OCI-M2 (cell line): Measurements from ENCODE around the gene KIAA1755.

Source experiments
- DNase-seq: peaks from one replicate; lab custom pipeline; 2025; ENCODE audit not compliant: unreplicated experiment; lab: John Stamatoyannopoulos, UW

Gene KIAA1755, protein sequence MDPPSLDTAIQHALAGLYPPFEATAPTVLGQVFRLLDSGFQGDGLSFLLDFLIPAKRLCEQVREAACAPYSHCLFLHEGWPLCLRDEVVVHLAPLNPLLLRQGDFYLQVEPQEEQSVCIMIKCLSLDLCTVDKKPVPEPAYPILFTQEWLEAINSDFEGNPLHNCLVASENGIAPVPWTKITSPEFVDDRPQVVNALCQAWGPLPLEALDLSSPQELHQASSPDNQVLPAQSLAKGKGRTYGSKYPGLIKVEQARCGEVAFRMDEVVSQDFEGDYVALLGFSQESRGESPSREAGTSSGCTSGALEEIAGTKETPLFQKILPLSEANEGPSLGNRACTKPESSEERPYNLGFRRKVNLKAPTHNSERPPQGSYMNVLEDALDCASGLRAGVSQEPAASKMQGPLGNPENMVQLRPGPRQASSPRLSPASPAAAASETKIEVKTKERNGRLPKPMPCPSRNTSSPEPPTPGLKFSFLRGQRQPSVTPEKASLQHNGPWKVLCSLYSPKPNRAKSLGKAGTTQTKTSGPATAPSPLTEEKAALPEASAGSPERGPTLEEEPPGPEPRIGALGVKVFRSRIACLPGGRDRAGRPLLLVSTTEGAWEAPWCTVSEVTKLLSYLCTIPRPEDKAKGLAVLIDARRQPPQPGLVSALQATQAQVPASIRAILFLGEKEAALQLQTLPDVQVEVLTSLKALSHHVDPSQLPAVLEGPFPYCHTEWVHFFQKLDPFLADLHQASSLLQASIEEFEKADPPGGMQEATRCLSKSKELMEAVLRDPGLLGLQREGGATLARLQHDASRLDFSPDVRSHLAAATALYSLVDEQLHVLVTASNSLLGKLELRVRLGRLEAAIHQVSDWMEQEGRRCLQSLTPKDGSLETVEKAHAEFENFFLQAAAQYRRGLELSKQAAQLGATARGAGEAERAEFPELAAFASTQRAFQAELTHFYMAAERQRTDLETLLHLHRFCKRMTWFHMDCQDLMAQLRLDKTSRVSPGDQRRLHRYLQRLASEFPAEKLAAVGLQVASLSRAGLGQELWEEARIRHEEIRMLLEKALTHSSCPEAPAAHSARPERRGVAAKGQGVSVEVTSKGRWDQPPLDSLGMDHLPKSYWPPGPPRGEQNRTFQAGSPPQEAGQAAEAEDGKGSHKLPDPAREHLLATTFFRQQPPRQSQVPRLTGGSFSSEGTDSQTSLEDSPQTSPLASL

DNA sequence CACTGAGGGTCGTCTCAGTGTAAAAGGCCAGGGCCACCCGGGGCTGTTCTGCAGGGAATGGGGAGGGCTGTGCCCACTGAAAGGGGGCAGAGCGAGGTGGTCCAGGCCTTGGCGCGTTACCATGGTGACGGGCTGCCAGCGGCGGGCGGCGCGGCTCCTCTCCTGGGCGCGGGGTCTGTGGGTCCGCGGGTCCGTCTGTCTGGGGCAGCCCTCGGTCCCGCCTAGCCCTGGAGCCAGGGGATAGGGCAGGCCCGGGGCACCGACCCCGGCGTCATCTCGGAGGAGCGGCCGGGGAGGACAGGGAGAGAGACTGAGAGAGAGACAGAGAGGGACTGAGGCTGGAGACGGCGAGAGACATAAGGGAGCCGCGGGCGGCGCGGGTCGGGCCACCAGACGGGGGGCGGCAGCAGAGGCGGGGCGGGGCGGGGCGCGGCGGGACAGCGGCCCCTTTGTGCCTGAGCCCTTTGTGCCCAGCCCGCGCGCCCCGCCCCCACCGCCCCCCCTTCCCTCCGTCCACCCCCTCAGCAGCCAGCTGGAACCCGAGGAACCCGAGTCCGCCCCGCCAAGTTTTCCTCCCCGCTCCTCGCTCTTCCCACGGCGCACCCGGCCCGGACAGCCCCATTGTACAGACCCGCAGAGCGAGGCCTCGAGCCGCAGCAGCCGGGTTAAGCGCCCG is at the start of gene KIAA1755:
Gene KIAA1755 (minus strand): TSS at position 358 of the 676 bp plus-strand sequence. CDS start 235 bp downstream, at position 123.
- DNase-seq = no peak

DNA sequence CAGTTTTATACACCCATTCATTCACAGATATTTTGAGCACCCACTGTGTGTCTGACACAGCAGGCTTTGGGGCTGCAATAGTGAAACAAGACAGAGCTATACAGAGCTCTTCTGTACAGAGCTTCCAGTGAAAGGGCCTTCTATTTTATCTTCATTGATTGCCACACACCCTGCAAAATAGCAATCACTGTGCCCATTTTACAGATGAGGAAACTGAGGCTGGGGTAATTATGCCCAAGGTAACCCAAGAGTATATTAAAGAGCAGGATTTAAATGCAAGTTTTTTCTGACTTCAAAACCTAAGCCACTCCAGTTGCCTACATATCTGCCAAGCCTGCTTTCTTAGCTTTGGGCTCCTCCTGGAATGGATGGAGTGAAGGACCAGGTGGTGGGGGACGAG is 47.9 kb upstream of the KIAA1755 start:
- DNase-seq = no peak

DNA sequence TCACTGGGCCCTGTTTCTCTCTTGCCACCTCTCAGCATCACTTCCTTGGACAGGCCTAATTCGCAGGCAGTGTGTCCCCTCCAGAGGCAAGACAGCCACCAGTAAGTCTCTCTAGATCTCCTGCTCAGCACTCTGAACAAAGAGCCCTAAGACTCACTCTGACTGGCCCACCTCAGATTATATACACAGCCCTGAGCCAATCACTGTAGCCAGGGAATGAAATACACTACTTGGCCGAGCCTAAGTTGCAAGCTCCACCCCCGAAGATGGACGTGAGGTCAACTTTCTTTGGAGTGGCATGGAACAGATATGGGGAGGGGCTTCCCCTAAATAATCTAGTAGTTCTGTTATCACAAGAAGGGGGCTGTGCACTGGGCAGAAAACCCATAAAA is 47.5 kb upstream of the KIAA1755 start:
- no peak for DNase-seq

DNA sequence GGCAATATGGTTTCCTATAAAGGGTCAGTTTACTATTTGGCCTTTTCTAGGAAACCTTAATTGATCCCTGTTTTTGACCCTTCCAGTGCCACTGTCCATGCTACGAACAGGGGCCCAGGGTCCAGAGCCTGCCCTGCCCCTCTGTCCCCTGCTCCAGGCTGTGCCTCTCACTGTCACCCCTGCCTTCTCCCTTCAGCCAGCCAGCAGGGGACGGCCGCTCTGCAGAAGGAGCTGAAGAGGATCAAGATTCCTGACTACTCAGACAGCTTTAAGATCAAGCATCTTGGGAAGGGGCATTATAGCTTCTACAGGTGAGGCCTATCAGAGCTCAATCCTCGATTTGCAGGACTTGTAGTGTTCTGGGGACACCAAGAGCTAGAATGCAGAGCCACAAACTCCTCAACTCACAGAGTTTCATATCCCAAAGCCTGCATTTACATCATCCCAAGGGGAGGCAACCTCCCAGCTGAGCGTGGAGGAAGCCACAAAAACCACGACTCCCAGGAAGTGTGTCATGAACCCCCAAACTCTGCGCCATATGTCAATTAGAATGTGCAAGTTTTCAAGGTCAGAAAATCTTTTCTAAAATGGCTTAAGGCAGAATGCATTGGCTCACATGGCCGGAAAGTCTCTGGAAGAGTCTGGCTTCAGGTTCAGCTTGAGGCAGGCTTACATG is 47.0 kb upstream of the KIAA1755 start:
- DNase-seq = no peak

DNA sequence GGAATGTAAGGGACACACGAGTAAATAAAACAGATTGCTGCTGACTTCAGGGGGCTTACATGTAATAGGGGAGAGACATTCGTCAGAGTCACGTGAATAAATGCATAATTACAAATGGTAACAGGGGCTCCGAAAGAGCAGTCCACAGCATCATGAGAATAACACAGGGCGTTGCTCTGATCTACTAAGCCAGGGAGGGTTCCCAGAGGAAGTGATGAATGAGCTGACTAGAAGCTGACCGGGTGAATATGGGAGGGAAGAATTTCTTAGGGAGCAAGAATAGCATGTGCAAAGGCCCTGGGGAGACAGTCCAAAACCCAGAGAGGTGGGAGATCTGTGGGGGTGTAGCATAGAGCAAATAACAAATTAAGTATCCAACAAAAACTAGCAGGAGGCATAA is 45.8 kb upstream of the KIAA1755 start:
- DNase-seq = no peak

DNA sequence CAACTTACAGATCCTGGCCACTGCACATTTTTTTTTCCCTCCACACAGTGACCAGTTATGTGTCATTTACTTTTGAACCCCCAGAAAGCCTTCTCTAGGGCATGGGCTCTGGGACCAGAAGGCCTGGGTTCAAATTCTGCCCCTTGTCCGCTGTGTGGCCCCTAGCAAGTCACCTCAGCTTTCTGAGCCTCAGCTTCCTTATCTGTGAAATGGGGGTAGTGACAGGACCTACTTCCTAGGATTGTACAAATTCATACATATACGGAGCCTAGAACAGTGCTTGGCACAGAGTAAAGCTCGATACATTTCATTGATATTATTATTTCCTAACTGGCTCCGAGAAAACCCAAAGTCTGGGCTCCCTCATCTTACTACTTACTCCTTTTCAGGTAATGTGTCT is 45.0 kb upstream of the KIAA1755 start:
- no peak for DNase-seq

DNA sequence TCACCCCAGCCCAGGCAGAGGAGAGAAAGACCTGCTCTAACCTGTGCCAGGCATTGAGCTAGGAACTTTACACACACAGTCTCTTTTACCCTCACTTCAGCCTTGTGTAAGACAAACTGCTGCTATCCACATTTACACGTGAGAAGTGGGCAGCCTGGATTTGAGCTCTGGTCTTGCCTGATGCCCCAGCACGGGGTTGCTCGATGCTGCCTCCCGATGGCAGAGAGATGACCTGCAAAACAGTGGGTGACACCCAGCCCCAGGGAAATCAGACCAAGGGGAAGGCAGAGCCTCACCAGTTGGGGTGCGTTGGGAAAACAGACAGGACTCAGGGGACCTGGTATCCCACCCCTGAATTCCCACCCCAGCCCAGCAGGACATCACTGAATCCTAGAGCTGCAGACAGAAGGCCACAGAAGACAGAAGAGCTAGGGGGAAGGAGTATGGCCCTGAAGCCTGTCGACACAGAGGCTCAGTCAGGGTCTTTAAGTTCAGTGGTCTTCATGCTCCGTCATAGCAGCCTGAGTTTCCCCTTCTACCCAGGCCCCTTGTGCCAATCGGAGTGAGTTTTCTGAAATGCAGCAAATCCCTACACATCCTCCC is 44.4 kb upstream of the KIAA1755 start:
- DNase-seq = no peak

DNA sequence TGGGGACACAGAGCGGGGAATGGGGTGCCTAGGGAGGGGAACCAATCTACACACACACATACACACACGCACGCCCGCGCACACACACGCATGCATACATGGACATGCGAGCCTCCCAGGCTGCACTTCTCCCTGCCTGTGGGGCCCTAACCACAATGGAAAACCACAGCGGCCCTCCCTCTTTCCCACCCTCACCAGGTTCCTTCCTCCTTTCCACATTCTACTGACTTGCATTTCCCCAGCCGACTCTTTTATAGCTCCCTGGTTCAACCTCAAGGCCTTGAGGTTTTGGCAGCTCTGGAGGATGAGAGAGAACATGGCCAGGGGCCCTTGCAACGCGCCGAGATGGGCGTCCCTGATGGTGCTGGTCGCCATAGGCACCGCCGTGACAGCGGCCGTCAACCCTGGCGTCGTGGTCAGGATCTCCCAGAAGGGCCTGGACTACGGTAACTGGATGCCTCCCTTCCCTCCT is 43.4 kb upstream of the KIAA1755 start, which contains the start of gene BPI:
Gene BPI (plus strand): TSS at position 249 of the 472 bp plus-strand sequence. CDS start 68 bp downstream, at position 317.
- DNase-seq = no peak

DNA sequence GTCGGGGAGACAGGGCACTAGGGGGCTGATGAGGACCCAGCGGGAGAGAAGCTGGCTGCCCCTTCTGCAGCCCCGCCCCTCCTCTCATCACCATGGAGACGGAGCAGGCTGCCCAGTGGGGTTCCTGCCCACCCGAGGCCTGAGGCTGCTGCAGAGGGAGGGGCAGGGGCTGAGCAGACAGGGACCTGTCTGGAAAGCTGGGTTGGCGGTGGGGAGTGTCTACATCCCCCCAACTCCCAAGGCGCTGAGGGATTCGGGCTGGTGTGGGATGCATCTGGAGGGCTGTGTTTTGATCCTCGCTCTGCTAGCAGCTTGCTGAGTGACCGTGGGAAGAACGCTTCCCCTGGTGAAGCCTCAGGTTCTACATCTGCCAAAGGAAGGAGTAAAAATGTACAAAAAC is 42.3 kb upstream of the KIAA1755 start:
- DNase-seq = no peak

DNA sequence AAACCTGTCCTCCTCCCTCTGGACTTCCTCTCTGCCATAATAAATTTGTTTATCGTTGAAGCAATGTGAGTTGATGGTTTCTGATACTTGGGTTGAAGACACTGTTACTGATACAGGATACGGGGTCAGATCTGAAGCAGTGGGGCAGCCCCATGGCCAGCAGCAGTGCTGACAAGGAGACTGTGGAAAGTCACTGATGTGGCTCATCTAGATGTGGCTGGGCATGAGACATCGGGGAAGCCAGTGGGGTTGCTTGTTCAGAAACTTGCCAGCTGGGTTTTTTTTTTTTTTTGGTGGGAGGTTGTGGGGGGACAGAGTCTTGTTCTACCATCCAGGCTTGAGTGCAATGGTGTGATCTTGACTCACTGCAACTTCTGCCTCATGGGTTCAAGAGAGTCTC is 40.8 kb upstream of the KIAA1755 start:
- DNase-seq = no peak

DNA sequence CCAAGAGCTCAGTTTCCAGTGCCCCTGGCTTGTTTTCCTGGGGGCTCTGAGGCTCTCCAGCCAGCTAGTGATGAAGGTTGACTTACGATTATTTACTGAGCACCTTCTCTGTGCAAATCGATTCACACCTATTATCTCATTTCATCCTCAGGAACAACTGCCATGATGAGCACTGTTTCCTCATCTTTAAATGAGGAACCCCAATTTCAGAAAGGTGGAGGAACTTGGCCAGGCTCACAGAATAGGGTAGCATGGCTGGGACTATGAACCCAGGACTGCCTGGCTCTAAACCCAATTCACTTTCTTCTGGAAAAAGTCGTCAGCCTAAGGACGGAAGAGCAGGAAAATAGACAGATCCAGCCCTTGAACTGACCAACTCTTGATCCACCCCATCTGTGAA is 39.9 kb upstream of the KIAA1755 start:
- DNase-seq = no peak

DNA sequence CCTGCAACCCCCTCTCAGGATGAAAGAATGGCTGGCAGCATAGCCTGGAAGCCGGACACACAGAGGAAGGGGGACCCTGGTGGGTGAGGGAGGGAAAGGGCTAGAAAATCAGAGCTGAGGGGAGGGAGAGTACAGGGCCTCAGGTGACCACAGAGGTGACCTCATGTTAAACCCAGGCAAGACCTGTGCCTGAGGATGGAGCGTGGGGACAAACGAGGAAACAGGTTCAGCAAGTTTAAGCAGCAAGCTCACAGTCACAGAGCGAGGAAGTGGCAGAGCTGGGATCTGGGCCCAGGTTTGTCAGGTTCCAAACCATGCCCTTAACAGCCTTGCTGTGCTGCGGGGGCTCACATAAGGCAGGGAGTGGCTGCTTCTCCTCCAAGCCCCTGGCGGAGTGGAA is 39.4 kb upstream of the KIAA1755 start:
- no peak for DNase-seq

DNA sequence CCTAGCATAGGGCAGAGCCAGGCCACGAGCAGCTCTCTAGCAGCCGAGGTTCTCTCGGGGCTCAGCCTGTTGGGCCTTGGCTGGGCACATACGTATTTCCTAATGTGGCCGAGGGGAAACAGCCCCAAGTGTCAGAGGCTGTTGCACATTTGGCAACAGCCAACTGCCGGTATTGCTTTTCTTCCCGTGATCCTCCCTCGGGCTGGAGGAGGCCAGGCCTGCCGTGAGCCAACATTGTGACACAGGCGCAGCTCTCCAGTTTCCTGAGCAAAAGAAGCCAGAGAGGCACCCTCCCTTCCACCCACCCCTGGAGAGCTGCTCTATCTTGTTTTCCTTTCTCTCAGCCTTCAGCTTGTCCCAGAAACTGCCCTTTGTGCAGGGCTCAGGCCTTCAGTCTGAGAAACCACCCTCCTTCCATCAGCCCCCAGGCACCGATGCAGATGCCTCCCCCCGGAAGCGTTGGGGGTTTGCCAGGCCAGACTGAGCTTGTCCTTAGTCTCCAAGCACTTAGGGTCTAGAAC is 38.3 kb upstream of the KIAA1755 start:
- no peak for DNase-seq

DNA sequence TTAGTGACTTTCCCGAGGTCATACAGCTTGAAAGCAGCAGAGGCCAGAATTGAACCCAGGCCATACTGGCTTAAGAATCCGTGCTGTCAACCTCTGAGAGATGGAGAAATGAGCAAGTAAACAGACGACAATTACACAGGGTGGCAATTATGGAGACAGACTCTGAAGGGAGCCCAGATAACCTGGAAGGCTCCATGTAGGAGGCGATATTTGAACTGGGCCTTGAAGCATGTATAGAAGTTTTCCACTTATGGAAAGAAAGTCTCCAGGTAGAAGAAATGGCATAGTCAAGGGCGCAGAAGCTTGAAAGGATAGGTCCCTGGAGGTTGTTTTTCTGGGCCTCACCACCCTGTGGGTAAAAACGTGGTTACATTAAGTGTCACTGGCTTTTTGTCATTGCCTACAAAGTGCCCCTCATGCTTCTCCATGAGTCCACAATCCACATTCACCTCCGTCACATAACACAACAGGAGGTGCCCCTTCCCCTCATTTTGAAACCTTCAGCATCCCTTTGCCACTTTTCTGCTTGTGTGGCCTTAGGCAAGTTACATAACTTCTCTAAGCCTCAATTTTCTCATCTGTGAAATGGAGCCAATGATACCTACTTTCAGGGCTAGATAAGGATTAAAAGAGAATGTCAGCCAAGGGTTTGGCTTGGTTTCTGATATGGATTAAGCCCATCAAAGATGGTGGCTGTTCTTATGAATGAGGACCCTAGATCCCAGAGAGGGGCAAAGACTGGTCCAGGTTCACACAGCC is 37.6 kb upstream of the KIAA1755 start:
- DNase-seq = no peak

DNA sequence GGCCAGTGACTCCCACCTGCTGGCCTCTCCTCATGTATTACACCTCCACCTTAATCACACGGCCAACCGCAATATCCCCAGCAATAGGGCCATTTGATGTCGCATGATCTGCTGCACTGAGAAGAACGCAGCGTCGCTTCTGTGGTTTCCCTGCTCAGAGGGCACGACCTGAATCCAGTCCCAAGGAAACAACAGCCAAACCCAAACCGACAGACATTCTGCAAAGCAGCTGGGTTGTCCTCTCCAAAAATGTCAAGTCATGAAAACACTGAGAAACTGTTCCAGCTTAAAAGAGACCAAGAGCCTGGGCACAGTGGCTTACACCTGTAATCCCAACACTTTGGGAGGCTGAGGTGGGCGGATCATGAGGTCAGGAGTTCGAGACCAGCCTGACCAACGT is 35.9 kb upstream of the KIAA1755 start:
- no peak for DNase-seq

DNA sequence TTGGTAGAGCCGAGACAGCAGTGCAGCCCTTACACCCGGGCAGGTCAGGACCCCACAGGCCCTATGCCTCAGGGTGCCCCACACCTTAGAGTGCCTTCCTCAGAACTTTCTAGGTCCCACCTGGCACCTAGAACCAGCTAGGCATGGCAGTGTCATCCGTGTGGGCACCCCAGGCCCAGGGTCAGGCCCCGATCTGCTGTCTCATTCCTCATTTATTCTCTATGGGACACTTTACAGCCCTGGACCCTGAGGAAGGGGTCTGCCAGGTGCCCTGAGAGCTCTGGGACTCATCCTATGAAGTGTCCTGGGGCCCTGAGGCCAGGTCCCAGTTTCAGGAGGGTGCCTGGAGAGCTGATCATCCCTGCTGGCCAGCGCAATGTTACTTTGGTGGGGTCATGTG is 35.3 kb upstream of the KIAA1755 start:
- no peak for DNase-seq

DNA sequence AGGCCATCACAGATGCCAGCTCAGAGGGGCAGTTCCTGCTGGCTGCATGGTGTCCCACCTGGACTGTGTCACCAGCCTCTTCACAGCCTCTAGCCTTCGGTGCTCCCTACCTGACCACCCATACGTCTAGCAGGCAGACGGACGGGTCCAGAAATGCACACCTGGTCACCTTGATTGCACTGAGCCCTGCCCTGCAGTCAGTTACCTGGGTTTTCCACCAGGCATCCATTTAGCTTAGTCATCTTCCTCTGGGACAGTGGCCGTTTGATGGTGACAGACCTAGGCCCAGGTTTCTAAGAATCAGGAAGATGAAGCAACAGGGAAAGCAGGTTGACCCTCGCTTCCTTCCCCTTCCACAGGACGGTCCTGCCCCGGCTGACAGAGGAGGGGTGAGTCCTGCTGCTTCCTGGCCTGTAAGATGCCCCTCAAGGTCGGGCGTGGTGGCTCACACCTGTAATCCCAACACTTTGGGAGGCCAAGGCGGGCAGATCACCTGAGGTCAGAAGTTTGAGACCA is 33.6 kb upstream of the KIAA1755 start:
- no peak for DNase-seq

DNA sequence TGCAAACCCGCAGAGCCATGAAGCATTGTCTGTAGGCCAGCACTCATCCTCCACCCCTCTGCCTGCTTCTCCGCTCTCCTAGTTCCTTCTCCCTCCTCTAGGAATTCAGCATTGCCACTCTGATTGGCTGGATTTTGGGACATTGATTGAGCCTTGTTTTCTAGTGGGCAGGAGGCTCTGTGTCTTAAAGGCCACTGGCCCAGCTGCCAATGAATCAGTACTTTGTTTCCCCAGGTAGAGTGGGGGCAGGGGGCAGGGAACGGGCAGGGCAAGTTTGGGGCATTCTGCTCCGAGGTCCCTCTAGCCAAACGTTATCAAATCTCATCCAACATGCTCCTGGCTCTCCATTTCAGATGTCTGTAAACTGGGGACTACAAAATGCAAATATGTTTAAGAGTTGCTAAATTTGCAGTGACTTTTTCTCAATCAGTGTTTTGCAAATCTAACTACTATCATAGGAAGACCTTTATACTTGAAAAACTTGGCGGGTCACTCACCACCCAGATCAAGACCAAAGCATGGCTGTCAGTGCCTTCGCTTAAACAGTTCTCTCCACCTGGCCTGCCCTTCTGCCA is 33.0 kb upstream of the KIAA1755 start:
- no peak for DNase-seq
